ENCODE data around the gene TCF12. TPM values are rescaled to one million over a fixed set of nuclear protein-coding genes. Genes with fewer than 3 reads are reported as not detected.
A peak's percentile ranks its signal among the peaks of the same experiment; 100 is the strongest.

The TCF12 gene
- total RNA-seq, 2 experiments from 2014 or later = 63.7 to 64.6 TPM

- Mint-ChIP-seq H3K4me3 (no peak overlapping the region), H3K36me3 (no peaks in the 10 kb centered on the region), H3K9me3 (no peaks in the 10 kb centered on the region), H3K27ac (no peak overlapping the region), H3K4me1 (ENCODE audit: low read depth) (peaks cover 14% of the 10 kb centered on the region), H3K27me3 (no peaks in the 10 kb centered on the region)
- ChIA-PET POLR2A (no interaction called here), CTCF (interaction anchor here (0.6 kb wide), 1 partner anchor 697 kb away, joined by 3 read pairs; no protein-coding TSS in a partner anchor)
- DNase-seq = no peak
- intact Hi-C loops (cut with micrococcal nuclease) = no loop called here
Measured at GRCh38 chr15:57215881-57216280, 297.4 kb downstream of the TCF12 start.

GRCh38 chr15:57216288-57216687 lies 297.8 kb downstream of the TCF12 start:
- H3K27ac Mint-ChIP-seq = no peak overlapping the region
- H3K4me1 Mint-ChIP-seq (ENCODE audit: low read depth) = peaks cover 14% of the 10 kb centered on the region
- no peak overlapping the region for H3K4me3 Mint-ChIP-seq
- no peaks in the 10 kb centered on the region for H3K36me3 Mint-ChIP-seq
- intact Hi-C loops (cut with micrococcal nuclease) = no loop called here
- peak; percentile 15 for DNase-seq
- H3K9me3 Mint-ChIP-seq = no peaks in the 10 kb centered on the region
- ChIA-PET POLR2A (no interaction called here), CTCF (no interaction called here)
- no peaks in the 10 kb centered on the region for H3K27me3 Mint-ChIP-seq

- CTCF ChIA-PET = interaction anchor here (1.3 kb wide), 1 partner anchor 72 kb away, joined by 4 read pairs; no protein-coding TSS in a partner anchor
- H3K9me3 Mint-ChIP-seq = no peaks in the 10 kb centered on the region
- H3K4me3 Mint-ChIP-seq = no peak overlapping the region
- no peak overlapping the region for H3K27ac Mint-ChIP-seq
- intact Hi-C loops (cut with micrococcal nuclease) = no loop called here
- DNase-seq = no peak
- peaks cover 14% of the 10 kb centered on the region for H3K4me1 Mint-ChIP-seq (ENCODE audit: low read depth)
- POLR2A ChIA-PET = no interaction called here
- no peaks in the 10 kb centered on the region for H3K27me3 Mint-ChIP-seq
- no peaks in the 10 kb centered on the region for H3K36me3 Mint-ChIP-seq
Measured at GRCh38 chr15:57217778-57218598, 299.5 kb downstream of the TCF12 start.

GRCh38 chr15:57218826-57219576 lies 300.6 kb downstream of the TCF12 start:
- H3K36me3 Mint-ChIP-seq = no peaks in the 10 kb centered on the region
- CTCF ChIA-PET = interaction anchor here (1.1 kb wide), 1 partner anchor 301 kb away, joined by 4 read pairs; the partner anchor contains the start of gene TCF12
- H3K27ac Mint-ChIP-seq = no peak overlapping the region

GRCh38 chr15:57220205-57220604 lies 301.8 kb downstream of the TCF12 start:
- CTCF ChIA-PET = interaction anchor here (1.1 kb wide), 1 partner anchor 302 kb away, joined by 4 read pairs; the partner anchor contains the start of gene TCF12
- Mint-ChIP-seq H3K4me1 (ENCODE audit: low read depth) (peaks cover 23% of the 10 kb centered on the region), H3K9me3 (no peaks in the 10 kb centered on the region), H3K36me3 (no peaks in the 10 kb centered on the region), H3K27me3 (no peaks in the 10 kb centered on the region), H3K4me3 (no peak overlapping the region), H3K27ac (no peak overlapping the region)
- POLR2A ChIA-PET = no interaction called here
- no peak for DNase-seq
- intact Hi-C loops (cut with micrococcal nuclease) = no loop called here

More at GRCh38 chr15:57218826-57219576, 300.6 kb downstream of the TCF12 start:
- intact Hi-C loops (cut with micrococcal nuclease) = no loop called here
- Mint-ChIP-seq H3K27me3 (no peaks in the 10 kb centered on the region), H3K9me3 (no peaks in the 10 kb centered on the region), H3K4me3 (no peak overlapping the region), H3K4me1 (ENCODE audit: low read depth) (peaks cover 17% of the 10 kb centered on the region)
- POLR2A ChIA-PET = no interaction called here
- no peak for DNase-seq

GRCh38 chr15:57221134-57221533 lies 302.7 kb downstream of the TCF12 start:
- POLR2A ChIA-PET = no interaction called here
- CTCF ChIA-PET = interaction anchor here (0.7 kb wide), 1 partner anchor 555 kb away, joined by 3 read pairs; no protein-coding TSS in a partner anchor

GRCh38 chr15:57223345-57223744 lies 304.9 kb downstream of the TCF12 start:
- intact Hi-C loops (cut with micrococcal nuclease) = no loop called here
- POLR2A ChIA-PET = no interaction called here

More at GRCh38 chr15:57221134-57221533, 302.7 kb downstream of the TCF12 start:
- Mint-ChIP-seq H3K27me3 (no peaks in the 10 kb centered on the region), H3K4me1 (ENCODE audit: low read depth) (peaks cover 22% of the 10 kb centered on the region), H3K4me3 (no peak overlapping the region), H3K36me3 (no peaks in the 10 kb centered on the region), H3K9me3 (no peaks in the 10 kb centered on the region), H3K27ac (no peak overlapping the region)
- intact Hi-C loops (cut with micrococcal nuclease) = no loop called here
- no peak for DNase-seq

GRCh38 chr15:57223887-57224286 lies 305.4 kb downstream of the TCF12 start:
- H3K27me3 Mint-ChIP-seq = no peaks in the 10 kb centered on the region
- ChIA-PET POLR2A (no interaction called here), CTCF (no interaction called here)
- H3K4me3 Mint-ChIP-seq = no peak overlapping the region
- intact Hi-C loops (cut with micrococcal nuclease) = no loop called here
- no peaks in the 10 kb centered on the region for H3K9me3 Mint-ChIP-seq
- H3K4me1 Mint-ChIP-seq (ENCODE audit: low read depth) = peaks cover 18% of the 10 kb centered on the region
- no peak for DNase-seq
- H3K27ac Mint-ChIP-seq = no peak overlapping the region
- no peaks in the 10 kb centered on the region for H3K36me3 Mint-ChIP-seq

More at GRCh38 chr15:57223345-57223744, 304.9 kb downstream of the TCF12 start:
- Mint-ChIP-seq H3K9me3 (no peaks in the 10 kb centered on the region), H3K27ac (no peak overlapping the region), H3K36me3 (no peaks in the 10 kb centered on the region), H3K27me3 (no peaks in the 10 kb centered on the region), H3K4me3 (no peak overlapping the region), H3K4me1 (ENCODE audit: low read depth) (peaks cover 21% of the 10 kb centered on the region)
- CTCF ChIA-PET = interaction anchor here (1.2 kb wide), 1 partner anchor 305 kb away, joined by 4 read pairs; the partner anchor contains the start of gene TCF12
- DNase-seq = no peak

- no peak overlapping the region for H3K4me3 Mint-ChIP-seq
- H3K9me3 Mint-ChIP-seq = no peaks in the 10 kb centered on the region
- H3K4me1 Mint-ChIP-seq (ENCODE audit: low read depth) = peaks cover 15% of the 10 kb centered on the region
- intact Hi-C loops (cut with micrococcal nuclease) = no loop called here
- no peak for DNase-seq
- H3K27me3 Mint-ChIP-seq = no peaks in the 10 kb centered on the region
- POLR2A ChIA-PET = no interaction called here
- H3K36me3 Mint-ChIP-seq = no peaks in the 10 kb centered on the region
- CTCF ChIA-PET = no interaction called here
- no peak overlapping the region for H3K27ac Mint-ChIP-seq
Measured at GRCh38 chr15:57224664-57225063, 306.2 kb downstream of the TCF12 start.

GRCh38 chr15:57227166-57227565 lies 308.7 kb downstream of the TCF12 start:
- CTCF ChIA-PET = no interaction called here
- Mint-ChIP-seq H3K27me3 (no peaks in the 10 kb centered on the region), H3K9me3 (no peaks in the 10 kb centered on the region), H3K4me3 (no peak overlapping the region), H3K36me3 (no peaks in the 10 kb centered on the region), H3K27ac (no peak overlapping the region), H3K4me1 (ENCODE audit: low read depth) (peaks cover 15% of the 10 kb centered on the region)
- no peak for DNase-seq
- intact Hi-C loops (cut with micrococcal nuclease) = no loop called here
- POLR2A ChIA-PET = no interaction called here

GRCh38 chr15:57227899-57228298 lies 309.5 kb downstream of the TCF12 start:
- Mint-ChIP-seq H3K9me3 (no peaks in the 10 kb centered on the region), H3K4me1 (ENCODE audit: low read depth) (peaks cover 15% of the 10 kb centered on the region), H3K27ac (no peak overlapping the region), H3K4me3 (no peak overlapping the region), H3K27me3 (no peaks in the 10 kb centered on the region), H3K36me3 (peaks cover 3% of the 10 kb centered on the region)
- POLR2A ChIA-PET = no interaction called here
- intact Hi-C loops (cut with micrococcal nuclease) = no loop called here
- no peak for DNase-seq
- CTCF ChIA-PET = no interaction called here

- POLR2A ChIA-PET = no interaction called here
- DNase-seq = no peak
- Mint-ChIP-seq H3K9me3 (no peaks in the 10 kb centered on the region), H3K27me3 (no peaks in the 10 kb centered on the region), H3K27ac (no peak overlapping the region), H3K4me1 (ENCODE audit: low read depth) (peaks cover 15% of the 10 kb centered on the region), H3K4me3 (no peak overlapping the region), H3K36me3 (peaks cover 3% of the 10 kb centered on the region)
- CTCF ChIA-PET = no interaction called here
- intact Hi-C loops (cut with micrococcal nuclease) = no loop called here
Measured at GRCh38 chr15:57228395-57228794, 310.0 kb downstream of the TCF12 start.
